H9 (cell line): ENCODE results near the gene ENPEP. TPM values are rescaled to one million over a fixed set of nuclear protein-coding genes. Genes with fewer than 3 reads are reported as not detected.

Source experiments
- DNase-seq: peaks from one replicate; pipeline ENCODE4 v3.0.0-alpha.2; 2017
- H2AFZ ChIP-seq: one replicate; pipeline ENCODE4 v1.6.1; 2013; ENCODE audit warnings: mild to moderate bottlenecking, low read length, control low read depth, moderate library complexity
- H2AK5ac ChIP-seq: 2 replicates; pipeline ENCODE4 v1.6.1; 2013; ENCODE audit warnings: low read length, control low read depth, mixed read lengths; ENCODE audit not compliant: insufficient read length
- H2BK120ac ChIP-seq: one replicate; pipeline ENCODE4 v1.6.1; 2013; ENCODE audit warnings: low read depth, mild to moderate bottlenecking, low read length, control low read depth, inconsistent platforms; ENCODE audit not compliant: poor library complexity, severe bottlenecking
- H2BK12ac ChIP-seq: 2 replicates; pipeline ENCODE4 v1.6.1; 2013; ENCODE audit warnings: low read length, control low read depth, mixed read lengths, low read depth; ENCODE audit not compliant: insufficient read length
- H2BK15ac ChIP-seq: 2 replicates; pipeline ENCODE4 v1.6.1; 2013; ENCODE audit warnings: low read depth, low read length, control low read depth
- H2BK20ac ChIP-seq: one replicate; pipeline ENCODE4 v1.6.1; 2013; ENCODE audit warnings: low read depth, mild to moderate bottlenecking, low read length, control low read depth, inconsistent platforms; ENCODE audit not compliant: poor library complexity, severe bottlenecking
- H2BK5ac ChIP-seq: 2 replicates; pipeline ENCODE4 v1.6.1; 2013; ENCODE audit warnings: low read length, control low read depth, mixed read lengths; ENCODE audit not compliant: insufficient read length
- H3K14ac ChIP-seq: 2 replicates; pipeline ENCODE4 v1.6.1; 2013; ENCODE audit warnings: low read length, control low read depth; ENCODE audit not compliant: insufficient read depth
- H3K18ac ChIP-seq: 2 replicates; pipeline ENCODE4 v1.6.1; 2013; ENCODE audit warnings: low read depth, mild to moderate bottlenecking, mixed read lengths, low read length, control low read depth; ENCODE audit not compliant: insufficient read length
- H3K23ac ChIP-seq: 2 replicates; pipeline ENCODE4 v1.6.1; 2013; ENCODE audit warnings: low read length, control low read depth, mixed read lengths, low read depth; ENCODE audit not compliant: insufficient read length
- H3K23me2 ChIP-seq: 2 replicates; pipeline ENCODE4 v1.6.1; 2013; ENCODE audit warnings: low read depth, mild to moderate bottlenecking, mixed read lengths, low read length, control low read depth; ENCODE audit not compliant: insufficient read length, poor library complexity, severe bottlenecking
- H3K27ac ChIP-seq: 2 replicates; pipeline ENCODE4 v1.5.1; 2013; ENCODE audit warnings: low read length, control low read depth, mixed read lengths, low read depth; ENCODE audit not compliant: insufficient read length
- H3K27me3 ChIP-seq: 2 replicates; pipeline ENCODE4 v1.6.1; 2013; ENCODE audit warnings: low read length, control low read depth, inconsistent platforms; ENCODE audit not compliant: insufficient read depth
- H3K4ac ChIP-seq: 2 replicates; pipeline ENCODE4 v1.6.1; 2013; ENCODE audit warnings: low read depth, mild to moderate bottlenecking, control low read depth, inconsistent platforms, low read length, moderate library complexity
- H3K4me1 ChIP-seq: 2 replicates; pipeline ENCODE4 v1.6.1; 2013; ENCODE audit warnings: low read length, control low read depth, inconsistent platforms; ENCODE audit not compliant: insufficient read depth
- H3K4me2 ChIP-seq: 2 replicates; pipeline ENCODE4 v1.6.1; 2013; ENCODE audit warnings: low read length, control low read depth, mixed read lengths; ENCODE audit not compliant: insufficient read length, insufficient read depth
- H3K56ac ChIP-seq: 2 replicates; pipeline ENCODE4 v1.6.1; 2013; ENCODE audit warnings: low read depth, mild to moderate bottlenecking, mixed read lengths, low read length, control low read depth; ENCODE audit not compliant: insufficient read length
- H3K79me1 ChIP-seq: 2 replicates; pipeline ENCODE4 v1.6.1; 2013; ENCODE audit warnings: low read depth, mild to moderate bottlenecking, moderate library complexity, low read length, control low read depth, inconsistent platforms; ENCODE audit not compliant: insufficient read depth, poor library complexity, severe bottlenecking
- H3K79me2 ChIP-seq: 2 replicates; pipeline ENCODE4 v1.6.1; 2013; ENCODE audit warnings: low read length, control low read depth, inconsistent platforms; ENCODE audit not compliant: insufficient read depth
- H3K9ac ChIP-seq: 2 replicates; pipeline ENCODE4 v1.6.1; 2013; ENCODE audit warnings: low read length, control low read depth, mixed read lengths; ENCODE audit not compliant: insufficient read length; ENCODE audit errors: extremely low read depth
- H3K9me3 ChIP-seq: one replicate; pipeline ENCODE4 v1.6.1; 2013; ENCODE audit warnings: low read depth, low read length, inconsistent platforms; ENCODE audit not compliant: control insufficient read depth
- H3T11ph ChIP-seq: one replicate; pipeline ENCODE4 v1.6.1; 2013; ENCODE audit warnings: mild to moderate bottlenecking, low read length, control low read depth, inconsistent platforms
- H4K20me1 ChIP-seq: one replicate; pipeline ENCODE4 v1.6.1; 2013; ENCODE audit not compliant: control insufficient read depth, insufficient read length, insufficient read depth
- H4K5ac ChIP-seq: 2 replicates; pipeline ENCODE4 v1.6.1; 2013; ENCODE audit warnings: low read depth, mild to moderate bottlenecking, mixed read lengths, low read length, control low read depth; ENCODE audit not compliant: insufficient read length
- H4K8ac ChIP-seq: replicated peaks from 2 replicates; pipeline ENCODE4 v1.6.1; 2013; ENCODE audit warnings: low read length, control low read depth, mixed read lengths, low read depth; ENCODE audit not compliant: insufficient read length
- H4K91ac ChIP-seq: 2 replicates; pipeline ENCODE4 v1.6.1; 2013; ENCODE audit warnings: low read depth, mild to moderate bottlenecking, moderate library complexity, mixed read lengths, low read length, control low read depth; ENCODE audit not compliant: insufficient read length
- H3K27ac Mint-ChIP-seq, 3 experiments: 2 replicates in 2 of 3; 3 replicates in 1 of 3; pipeline ENCODE4 v1.8.0; 2020 to 2021; ENCODE audit warnings: mixed read lengths in 3 of 3, mild to moderate bottlenecking in 1 of 3, moderate library complexity in 1 of 3
- H3K27me3 Mint-ChIP-seq: 2 replicates; pipeline ENCODE4 v1.8.0; 2021; ENCODE audit warnings: low read depth, mild to moderate bottlenecking, moderate library complexity, mixed read lengths
- H3K36me3 Mint-ChIP-seq, 3 experiments: 2 replicates in 2 of 3; 3 replicates in 1 of 3; pipeline ENCODE4 v1.8.0; 2020 to 2021; ENCODE audit warnings: low read depth in 3 of 3, mixed read lengths in 3 of 3; ENCODE audit not compliant: insufficient read depth in 1 of 3
- H3K4me1 Mint-ChIP-seq, 2 experiments: 2 replicates each; pipeline ENCODE4 v1.8.0; 2020; ENCODE audit warnings: mixed read lengths in 2 of 2
- H3K4me3 Mint-ChIP-seq, 2 experiments: 2 replicates in 1 of 2; 3 replicates in 1 of 2; pipeline ENCODE4 v1.8.0; 2020 to 2021; ENCODE audit warnings: mild to moderate bottlenecking in 2 of 2, mixed read lengths in 2 of 2, moderate library complexity in 1 of 2
- H3K9me3 Mint-ChIP-seq, 2 experiments: 2 replicates in 1 of 2; 3 replicates in 1 of 2; pipeline ENCODE4 v1.8.0; 2020; ENCODE audit warnings: mild to moderate bottlenecking in 2 of 2, mixed read lengths in 2 of 2, moderate library complexity in 1 of 2
- WGBS: extraction: QIAGEN DNeasy Blood & Tissue Kit; methylation state at CpG from one replicate; pipeline ENCODE4 v1.1.7; 2013; ENCODE audit warnings: missing lambda C conversion rate, low lambda C conversion rate, mixed read lengths; ENCODE audit not compliant: insufficient read length; ENCODE audit errors: extremely low coverage; 5-methylcytosine and 5-hydroxymethylcytosine counted together
- total RNA-seq: library from RNA; stranded (reverse); gene quantifications from 2 replicates; pipeline ENCODE4 v1.2.1, GENCODE V29; 2021
- TF ChIP-seq, protein P1 (sequence below): fragments of 200-600 bp; sonication (generic); conservative IDR thresholded peaks from 3 replicates; pipeline ENCODE4 v1.8.0; 2021; ENCODE audit warnings: antibody characterized with exemption, mild to moderate bottlenecking

The ENPEP gene
- total RNA-seq, 1 experiment from 2014 or later, result 0.44 TPM

DNA sequence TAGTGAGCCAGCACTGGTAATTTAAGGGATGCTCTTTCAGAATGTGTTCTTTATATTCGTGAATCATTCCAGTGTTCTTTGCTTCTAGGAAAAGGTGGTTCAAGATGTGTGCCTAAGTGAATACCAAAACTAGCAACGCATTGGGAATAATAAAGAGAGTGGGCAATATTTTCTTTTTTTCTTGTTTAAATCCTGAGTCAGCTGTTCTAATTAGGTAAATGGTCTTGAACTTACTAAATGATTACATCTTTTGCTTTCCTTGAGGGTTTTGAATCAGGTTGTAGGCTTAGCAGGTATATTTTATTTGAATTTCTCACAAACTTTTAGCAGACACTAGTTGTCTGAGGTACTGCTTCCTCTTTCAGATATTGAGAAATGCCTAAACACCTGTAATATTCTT lies 29.5 kb downstream of the ENPEP start:
- Histone ChIP-seq H2BK12ac (no peak overlapping the region), H4K5ac (no peak overlapping the region), H3K79me1 (no peaks in the 10 kb centered on the region), H2AFZ (no peak overlapping the region), H3K18ac (no peak overlapping the region), H2BK15ac (no peak overlapping the region), H3K27ac (no peak overlapping the region), H3K79me2 (no peaks in the 10 kb centered on the region), H3K9ac (no peak overlapping the region), H3K4me2 (no peak overlapping the region), H3T11ph (no peak overlapping the region), H3K23ac (no peak overlapping the region), H2BK20ac (no peak overlapping the region), H4K8ac (no peak overlapping the region), H3K14ac (no peak overlapping the region), H4K91ac (no peak overlapping the region), H3K23me2 (no peaks in the 10 kb centered on the region), H4K20me1 (no peaks in the 10 kb centered on the region), H3K27me3 (no peaks in the 10 kb centered on the region), H2BK120ac (no peak overlapping the region), H2AK5ac (no peak overlapping the region), H3K56ac (no peak overlapping the region), H3K4ac (no peak overlapping the region), H3K4me1 (no peaks in the 10 kb centered on the region), H2BK5ac (no peak overlapping the region), H3K9me3 (no peaks in the 10 kb centered on the region)
- Mint-ChIP-seq H3K27me3 (no peaks in the 10 kb centered on the region; the same call in 1 of the 2 replicates), H3K4me1 (peaks cover 6 to 10% of the 10 kb centered on the region in 2 experiments; a peak in 3 of 4 replicates), H3K36me3 (peaks cover 0 to 1% (median 0%) of the 10 kb centered on the region in 3 experiments; a peak in 3 of 7 replicates), H3K4me3 (no peak overlapping the region), H3K27ac (no peak overlapping the region), H3K9me3 (peaks cover 3% of the 10 kb centered on the region in 2 experiments; a peak in 2 of 5 replicates)
- no CpG with 5 or more reads among the region's 2 CpGs for WGBS
- no peak for DNase-seq
- TF ChIP-seq, protein P1, sequence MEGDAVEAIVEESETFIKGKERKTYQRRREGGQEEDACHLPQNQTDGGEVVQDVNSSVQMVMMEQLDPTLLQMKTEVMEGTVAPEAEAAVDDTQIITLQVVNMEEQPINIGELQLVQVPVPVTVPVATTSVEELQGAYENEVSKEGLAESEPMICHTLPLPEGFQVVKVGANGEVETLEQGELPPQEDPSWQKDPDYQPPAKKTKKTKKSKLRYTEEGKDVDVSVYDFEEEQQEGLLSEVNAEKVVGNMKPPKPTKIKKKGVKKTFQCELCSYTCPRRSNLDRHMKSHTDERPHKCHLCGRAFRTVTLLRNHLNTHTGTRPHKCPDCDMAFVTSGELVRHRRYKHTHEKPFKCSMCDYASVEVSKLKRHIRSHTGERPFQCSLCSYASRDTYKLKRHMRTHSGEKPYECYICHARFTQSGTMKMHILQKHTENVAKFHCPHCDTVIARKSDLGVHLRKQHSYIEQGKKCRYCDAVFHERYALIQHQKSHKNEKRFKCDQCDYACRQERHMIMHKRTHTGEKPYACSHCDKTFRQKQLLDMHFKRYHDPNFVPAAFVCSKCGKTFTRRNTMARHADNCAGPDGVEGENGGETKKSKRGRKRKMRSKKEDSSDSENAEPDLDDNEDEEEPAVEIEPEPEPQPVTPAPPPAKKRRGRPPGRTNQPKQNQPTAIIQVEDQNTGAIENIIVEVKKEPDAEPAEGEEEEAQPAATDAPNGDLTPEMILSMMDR, result no peak
